HUES48 (cell line): Measurements from ENCODE around the gene MYEF2.

Experiments
- H3K27ac ChIP-seq: one replicate; pipeline ENCODE4 v1.7.0; 2013; ENCODE audit warnings: low read depth, low read length, inconsistent platforms
- H3K27me3 ChIP-seq: 2 replicates; pipeline ENCODE4 v1.6.1; 2013; ENCODE audit warnings: mild to moderate bottlenecking, low read length; ENCODE audit not compliant: control insufficient read depth, insufficient read depth
- H3K36me3 ChIP-seq: 2 replicates; pipeline ENCODE4 v1.6.1; 2013; ENCODE audit warnings: low read length; ENCODE audit not compliant: control insufficient read depth, insufficient read depth
- H3K4me1 ChIP-seq: 2 replicates; pipeline ENCODE4 v1.6.1; 2013; ENCODE audit warnings: mild to moderate bottlenecking, low read length; ENCODE audit not compliant: control insufficient read depth, insufficient read depth
- H3K4me3 ChIP-seq: 2 replicates; pipeline ENCODE4 v1.5.1; 2013; ENCODE audit warnings: mild to moderate bottlenecking, low read depth, low read length
- H3K9ac ChIP-seq: 2 replicates; pipeline ENCODE4 v1.6.1; 2013; ENCODE audit warnings: mild to moderate bottlenecking, low read depth, low read length, moderate library complexity
- H3K9me3 ChIP-seq: 2 replicates; pipeline ENCODE4 v1.6.1; 2013; ENCODE audit warnings: low read length; ENCODE audit not compliant: control insufficient read depth, insufficient read depth

MYEF2 gene, protein sequence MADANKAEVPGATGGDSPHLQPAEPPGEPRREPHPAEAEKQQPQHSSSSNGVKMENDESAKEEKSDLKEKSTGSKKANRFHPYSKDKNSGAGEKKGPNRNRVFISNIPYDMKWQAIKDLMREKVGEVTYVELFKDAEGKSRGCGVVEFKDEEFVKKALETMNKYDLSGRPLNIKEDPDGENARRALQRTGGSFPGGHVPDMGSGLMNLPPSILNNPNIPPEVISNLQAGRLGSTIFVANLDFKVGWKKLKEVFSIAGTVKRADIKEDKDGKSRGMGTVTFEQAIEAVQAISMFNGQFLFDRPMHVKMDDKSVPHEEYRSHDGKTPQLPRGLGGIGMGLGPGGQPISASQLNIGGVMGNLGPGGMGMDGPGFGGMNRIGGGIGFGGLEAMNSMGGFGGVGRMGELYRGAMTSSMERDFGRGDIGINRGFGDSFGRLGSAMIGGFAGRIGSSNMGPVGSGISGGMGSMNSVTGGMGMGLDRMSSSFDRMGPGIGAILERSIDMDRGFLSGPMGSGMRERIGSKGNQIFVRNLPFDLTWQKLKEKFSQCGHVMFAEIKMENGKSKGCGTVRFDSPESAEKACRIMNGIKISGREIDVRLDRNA

DNA sequence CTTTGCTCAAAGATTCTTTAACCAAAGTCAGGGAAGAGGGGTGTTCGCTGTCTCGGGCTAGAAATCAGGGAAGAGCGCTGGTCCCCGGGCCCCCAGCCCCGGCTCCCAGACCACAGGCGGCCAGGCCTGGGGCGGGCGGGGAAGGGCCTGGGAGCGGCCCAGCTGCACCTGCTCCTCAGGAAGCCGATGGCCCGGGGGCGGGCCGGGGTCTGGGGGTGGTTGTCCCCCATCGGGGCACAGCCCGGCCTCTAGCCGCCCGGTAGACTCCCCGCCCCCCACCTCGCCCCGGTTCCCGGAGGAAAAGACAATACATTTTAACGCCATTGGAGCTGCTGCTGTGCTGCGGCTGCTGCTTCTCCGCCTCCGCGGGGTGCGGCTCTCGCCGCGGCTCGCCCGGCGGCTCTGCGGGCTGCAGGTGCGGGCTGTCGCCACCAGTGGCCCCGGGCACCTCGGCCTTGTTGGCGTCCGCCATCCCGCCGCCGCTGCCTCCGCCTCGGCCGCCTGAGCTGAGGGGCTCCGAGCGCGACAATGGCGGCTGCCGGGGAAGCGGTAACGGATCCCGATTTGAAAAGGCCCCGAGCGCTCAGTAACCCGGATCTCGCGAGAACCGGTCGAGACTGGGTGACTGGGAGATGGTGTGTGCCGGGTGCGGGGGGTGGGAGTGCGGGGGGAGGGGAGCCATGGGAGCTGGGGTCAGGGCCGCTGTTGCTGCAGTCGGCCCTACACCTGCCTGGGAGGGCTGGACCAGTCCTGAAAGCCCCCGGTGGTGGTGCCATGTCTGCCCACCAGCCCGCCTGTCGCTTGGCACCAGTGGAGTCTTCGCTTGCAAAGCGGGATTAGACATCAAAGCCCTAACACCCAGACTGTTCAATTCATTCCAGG, at the start of gene MYEF2:
Gene MYEF2 (minus strand): TSS at position 530 of the 882 bp plus-strand sequence. CDS start 58 bp downstream, at position 472.
- peak within 1 kb of the TSS; percentile 92 for H3K9ac ChIP-seq
- H3K4me1 ChIP-seq: peaks cover 39% of the 10 kb centered on the region
- no peaks in the 10 kb centered on the region for H3K27me3 ChIP-seq
- H3K27ac ChIP-seq: peak within 1 kb of the TSS; percentile 97
- no peaks in the 10 kb centered on the region for H3K9me3 ChIP-seq
- H3K36me3 ChIP-seq: no peaks in the 10 kb centered on the region
- peak within 1 kb of the TSS; percentile 66 for H3K4me3 ChIP-seq

GRCh38 chr15:48225771-48226170, 47.7 kb upstream of the MYEF2 start:
- Histone ChIP-seq H3K9ac (no peak overlapping the region), H3K4me1 (no peaks in the 10 kb centered on the region), H3K4me3 (no peak overlapping the region), H3K9me3 (no peaks in the 10 kb centered on the region), H3K27me3 (no peaks in the 10 kb centered on the region), H3K36me3 (no peaks in the 10 kb centered on the region), H3K27ac (no peak overlapping the region)

DNA sequence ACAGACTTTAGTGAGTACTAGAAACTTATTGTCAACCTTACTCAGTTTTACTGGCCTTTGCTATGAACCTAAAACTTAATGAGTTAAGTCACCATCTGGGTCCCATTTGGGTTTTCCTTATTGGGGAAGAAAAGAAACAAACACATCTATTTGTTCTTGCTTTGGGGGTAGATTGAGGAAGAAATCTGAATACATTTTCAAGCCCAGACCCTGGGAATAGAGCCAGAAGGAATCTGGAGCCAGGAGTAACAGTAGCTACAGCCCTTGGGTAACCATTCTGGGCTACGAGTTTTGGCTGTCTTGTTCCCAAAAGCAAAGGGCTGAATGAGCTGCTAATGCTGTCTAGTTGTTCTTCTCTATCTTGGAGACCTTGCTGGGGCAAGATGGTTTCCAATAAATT, 44.5 kb upstream of the MYEF2 start:
- H3K27me3 ChIP-seq: no peaks in the 10 kb centered on the region
- no peak overlapping the region for H3K4me3 ChIP-seq
- no peaks in the 10 kb centered on the region for H3K4me1 ChIP-seq
- H3K9ac ChIP-seq: no peak overlapping the region
- H3K9me3 ChIP-seq: no peaks in the 10 kb centered on the region
- no peak overlapping the region for H3K27ac ChIP-seq
- no peaks in the 10 kb centered on the region for H3K36me3 ChIP-seq

- no peaks in the 10 kb centered on the region for H3K36me3 ChIP-seq
- H3K9ac ChIP-seq: no peak overlapping the region
- H3K9me3 ChIP-seq: no peaks in the 10 kb centered on the region
- H3K27me3 ChIP-seq: no peaks in the 10 kb centered on the region
- no peaks in the 10 kb centered on the region for H3K4me1 ChIP-seq
- no peak overlapping the region for H3K27ac ChIP-seq
- no peak overlapping the region for H3K4me3 ChIP-seq
These were observed 43.8 kb upstream of the MYEF2 start for GRCh38 chr15:48221885-48222284.

DNA sequence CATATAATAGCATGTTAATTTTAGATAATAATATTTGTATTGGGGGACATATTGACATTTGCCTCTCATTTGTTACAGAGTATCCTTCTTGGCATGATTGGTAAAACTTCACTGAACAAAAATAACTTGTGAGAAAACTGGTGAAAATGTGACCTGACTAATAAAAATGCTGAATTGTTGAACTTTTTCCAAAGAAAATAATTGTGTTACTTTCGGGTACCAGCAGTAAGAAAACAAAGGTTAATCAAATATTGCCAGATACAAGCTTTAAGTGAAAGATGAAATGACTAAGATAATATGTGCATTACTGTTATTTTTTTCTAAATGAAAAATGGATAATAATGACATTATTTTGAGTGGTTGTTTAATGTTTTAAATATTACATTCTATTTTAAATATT, 43.2 kb upstream of the MYEF2 start:
- Histone ChIP-seq H3K36me3 (no peaks in the 10 kb centered on the region), H3K27ac (no peak overlapping the region), H3K9me3 (no peaks in the 10 kb centered on the region), H3K4me1 (no peaks in the 10 kb centered on the region), H3K9ac (no peak overlapping the region), H3K4me3 (no peak overlapping the region), H3K27me3 (no peaks in the 10 kb centered on the region)

DNA sequence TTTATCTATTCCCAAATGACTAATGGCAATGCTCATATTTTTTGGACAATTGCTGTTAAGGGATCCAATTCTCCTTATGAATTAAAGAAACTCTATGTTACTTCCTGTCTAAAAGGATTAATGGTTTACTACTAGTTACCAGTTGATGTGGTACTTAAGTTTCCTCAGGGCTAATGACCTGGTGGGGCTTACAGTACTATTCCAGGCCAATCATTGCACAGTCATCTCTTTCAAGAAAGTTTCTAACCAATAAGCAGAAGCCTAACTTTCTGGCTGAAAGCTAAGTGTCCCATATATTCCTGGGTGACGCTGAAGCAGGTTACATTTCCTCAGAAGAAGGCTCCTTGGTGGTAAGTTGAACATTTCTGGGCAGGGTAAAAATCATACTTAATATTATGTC, 27.9 kb upstream of the MYEF2 start, which contains the start of gene SLC12A1:
Gene SLC12A1 (plus strand): TSS at position 322 of the 400 bp plus-strand sequence. CDS start 1,418 bp downstream, outside the sequence.
- no peak within 1 kb of the TSS for H3K27ac ChIP-seq
- H3K4me1 ChIP-seq: 0 out of 2 replicates have a peak, but pooled peaks cover 9% of the 10 kb centered on the region
- no peaks in the 10 kb centered on the region for H3K36me3 ChIP-seq
- H3K9me3 ChIP-seq: no peaks in the 10 kb centered on the region
- H3K9ac ChIP-seq: no peak within 1 kb of the TSS
- no peak within 1 kb of the TSS for H3K4me3 ChIP-seq
- H3K27me3 ChIP-seq: no peaks in the 10 kb centered on the region

- H3K9ac ChIP-seq: no peak overlapping the region
- H3K27ac ChIP-seq: no peak overlapping the region
- H3K4me1 ChIP-seq: 0 out of 2 replicates have a peak, but pooled peaks cover 9% of the 10 kb centered on the region
- no peaks in the 10 kb centered on the region for H3K36me3 ChIP-seq
- H3K27me3 ChIP-seq: no peaks in the 10 kb centered on the region
- no peaks in the 10 kb centered on the region for H3K9me3 ChIP-seq
- H3K4me3 ChIP-seq: no peak overlapping the region
These were observed 24.0 kb upstream of the MYEF2 start for GRCh38 chr15:48202068-48202467.

DNA sequence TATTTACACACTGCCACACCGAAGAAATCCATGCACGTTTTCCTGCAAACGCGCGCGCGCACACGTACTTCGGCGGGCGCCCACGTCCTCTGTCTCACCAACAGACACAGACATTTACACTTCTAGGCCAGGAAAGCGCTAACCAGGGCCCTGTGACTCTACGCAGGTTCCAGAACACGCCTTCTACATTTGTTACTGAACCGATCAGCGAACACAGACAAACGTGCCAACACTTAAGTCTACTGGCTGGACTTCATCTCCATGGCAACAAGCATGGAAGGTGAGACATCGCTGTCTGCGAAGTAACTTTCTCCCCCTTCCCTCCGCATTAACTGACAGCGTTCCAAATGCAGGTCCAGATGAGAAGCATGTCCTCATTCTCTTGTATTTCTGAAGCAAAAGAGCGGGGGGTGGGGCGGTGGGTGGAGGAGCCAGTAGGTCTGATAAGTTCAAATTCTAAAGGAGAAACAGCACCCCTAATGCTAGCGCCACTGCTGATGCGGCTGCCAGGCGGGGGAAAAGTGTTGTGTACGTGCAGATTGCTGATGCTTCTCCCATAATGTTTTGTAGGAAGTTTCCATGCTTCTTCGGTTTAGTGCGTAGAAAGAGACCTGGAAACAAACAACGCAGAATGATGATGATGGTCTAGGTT, 13.6 kb upstream of the MYEF2 start, which contains the start of gene CTXN2:
Gene CTXN2 (plus strand): TSS at position 92 of the 652 bp plus-strand sequence. CDS start 9,636 bp downstream, outside the sequence.
- Histone ChIP-seq H3K9ac (no peak within 1 kb of the TSS), H3K9me3 (no peaks in the 10 kb centered on the region), H3K36me3 (no peaks in the 10 kb centered on the region), H3K27ac (no peak within 1 kb of the TSS), H3K4me1 (peaks cover 9% of the 10 kb centered on the region; the same call in 1 of the 2 replicates), H3K4me3 (peak within 1 kb of the TSS; percentile 64), H3K27me3 (peaks cover 25% of the 10 kb centered on the region)

GRCh38 chr15:48190932-48191573, 13.0 kb upstream of the MYEF2 start:
- Histone ChIP-seq H3K27ac (no peak overlapping the region), H3K9ac (no peak overlapping the region), H3K27me3 (peaks cover 25% of the 10 kb centered on the region), H3K4me1 (peaks cover 9% of the 10 kb centered on the region; the same call in 1 of the 2 replicates), H3K36me3 (no peaks in the 10 kb centered on the region), H3K9me3 (no peaks in the 10 kb centered on the region), H3K4me3 (peak overlapping the region; percentile 64)

- Histone ChIP-seq H3K9ac (no peak overlapping the region), H3K27ac (no peak overlapping the region), H3K36me3 (no peaks in the 10 kb centered on the region), H3K4me1 (peaks cover 9% of the 10 kb centered on the region; the same call in 1 of the 2 replicates), H3K4me3 (no peak overlapping the region), H3K9me3 (no peaks in the 10 kb centered on the region), H3K27me3 (peaks cover 2% of the 10 kb centered on the region)
These were observed 8.2 kb upstream of the MYEF2 start for GRCh38 chr15:48186271-48186670.
